SIG-M5 treated with dmso at 0.1 percent for 504 hours (cell line): ENCODE measurements around the gene NPB.
"Not testable (repeated sequence)": the region's sequence is repeated elsewhere in the genome, so short reads cannot be mapped to it uniquely, and the experiment has no call there.

Source experiments
- DNase-seq: peaks from one replicate; lab custom pipeline; 2025; ENCODE audit not compliant: unreplicated experiment; lab: John Stamatoyannopoulos, UW

Gene NPB

DNA sequence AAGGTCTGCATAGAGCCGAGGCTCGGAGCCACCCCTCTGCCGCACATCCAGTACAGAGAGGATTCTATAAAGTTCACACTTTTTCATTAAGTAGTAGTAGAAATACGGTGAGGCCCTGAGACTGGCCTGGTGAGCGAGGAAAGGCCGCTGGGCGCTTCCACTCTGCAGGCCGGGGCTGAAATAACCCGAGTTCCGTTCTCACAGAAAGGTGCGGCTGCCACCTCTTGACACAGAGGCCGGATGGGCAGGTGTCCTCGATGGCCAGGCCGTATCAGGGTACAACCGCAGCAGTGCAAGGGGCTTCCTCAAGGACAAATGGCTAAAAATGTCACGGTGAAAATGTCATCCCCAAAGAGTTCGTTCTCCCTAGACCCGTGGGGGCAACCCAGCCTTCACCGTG is 9.9 kb downstream of the NPB start:
- DNase-seq, result no peak

GRCh38 chr17:81912441-81913309 is 10.6 kb downstream of the NPB start:
- no peak for DNase-seq

- DNase-seq, result no peak
These were observed 11.5 kb downstream of the NPB start for GRCh38 chr17:81913394-81914102.

DNA sequence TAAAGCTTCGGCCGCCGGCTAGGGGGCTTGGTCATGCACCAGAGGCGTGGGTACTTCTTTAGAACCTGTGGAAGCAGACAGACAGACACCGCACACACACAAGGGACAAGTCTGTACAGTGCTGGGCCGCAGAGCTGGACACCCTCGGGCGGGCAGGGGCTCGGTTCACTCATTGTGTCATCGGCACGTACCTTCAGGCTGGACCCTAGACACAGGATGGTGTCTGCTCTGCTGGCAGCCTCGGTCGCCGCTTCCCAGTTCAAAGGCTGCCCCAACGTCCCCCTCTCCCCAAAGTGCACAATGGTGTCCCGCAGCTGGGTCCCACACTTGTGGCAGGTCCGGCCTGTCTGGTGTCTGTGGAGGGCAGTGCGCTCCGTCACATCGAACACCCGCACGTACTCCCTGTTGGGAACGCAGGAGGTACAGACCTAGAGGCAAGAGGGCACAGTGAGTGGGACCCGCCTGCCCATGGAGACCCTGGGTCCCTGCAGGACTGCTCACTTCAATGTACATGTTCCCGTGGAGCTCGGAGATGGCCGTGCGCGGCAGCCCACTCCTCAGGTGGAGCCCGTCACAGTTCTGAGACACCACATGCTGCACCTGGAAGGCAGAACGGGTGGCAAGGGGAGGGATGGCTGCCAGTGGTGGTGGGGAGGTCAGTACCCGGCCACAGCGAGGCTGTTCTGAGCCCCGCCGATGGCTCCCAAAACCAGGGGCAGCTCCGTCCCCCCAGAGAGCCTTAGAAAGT is 12.2 kb downstream of the NPB start:
- no peak for DNase-seq

DNA sequence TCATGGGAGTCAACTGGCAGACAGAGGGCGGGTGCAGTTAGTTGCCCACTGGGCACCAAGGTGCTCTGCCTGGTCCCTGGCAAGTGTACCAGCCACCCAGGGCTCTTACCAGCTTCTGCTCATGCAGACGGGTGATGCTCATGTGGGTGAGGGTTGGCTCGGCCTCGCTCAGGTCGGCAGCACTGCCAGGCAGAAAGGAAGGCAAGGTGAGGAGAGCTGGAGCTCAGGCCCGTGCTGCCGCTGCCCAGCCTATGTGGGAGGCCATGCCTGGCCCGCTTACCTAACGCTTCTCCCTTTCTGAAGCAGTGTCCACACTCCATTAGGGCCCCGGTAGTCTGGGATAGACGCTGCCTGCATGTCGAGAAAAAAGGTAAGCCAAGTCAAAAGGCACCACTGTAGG is 13.3 kb downstream of the NPB start:
- DNase-seq, result no peak

GRCh38 chr17:81916234-81917001 is 14.4 kb downstream of the NPB start:
- peak; percentile 70 for DNase-seq

- DNase-seq, result peak; percentile 78
These were observed 15.7 kb downstream of the NPB start, which contains the start of gene SIRT7 for GRCh38 chr17:81917565-81918332. Gene SIRT7 (minus strand): TSS chr17:81918176. CDS start chr17:81918131, 45 bp downstream.

- DNase-seq, result not testable (repeated sequence)
These were observed 16.3 kb downstream of the NPB start for GRCh38 chr17:81918333-81918669.

DNA sequence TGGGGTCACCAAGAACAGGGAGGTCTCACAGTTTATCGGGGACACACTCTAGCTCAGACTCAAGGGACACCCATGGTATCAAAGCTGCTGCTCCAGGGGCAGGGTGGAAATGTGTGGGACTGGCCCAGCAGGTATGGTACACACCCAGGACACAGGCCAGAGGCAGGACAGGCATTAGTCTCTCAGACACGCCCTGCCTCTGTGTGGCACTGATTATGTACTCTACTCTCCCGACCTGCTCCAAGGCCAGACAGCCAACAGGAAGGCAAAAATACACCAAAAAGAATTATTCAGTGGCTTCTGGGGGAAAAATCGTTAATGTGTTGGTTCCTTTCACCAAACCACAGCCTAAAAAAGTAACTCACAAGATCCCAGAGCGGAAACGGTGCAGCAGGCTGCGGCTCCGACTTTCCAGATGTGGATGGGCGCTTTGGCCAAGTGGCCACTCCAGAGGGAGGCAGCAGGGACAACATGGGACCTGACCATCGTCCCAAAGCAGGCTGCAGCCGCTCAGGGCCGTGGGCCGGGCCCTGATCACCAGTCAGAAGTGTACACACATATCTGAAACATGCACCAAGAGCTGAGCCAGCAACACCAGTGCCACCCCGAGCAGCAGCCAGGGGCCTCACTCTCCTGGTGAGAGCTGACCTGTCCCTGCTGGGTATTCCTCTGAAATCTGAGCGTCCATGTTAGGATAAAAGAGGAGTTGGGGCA is 17.0 kb downstream of the NPB start:
- DNase-seq, result peak; percentile 66

DNA sequence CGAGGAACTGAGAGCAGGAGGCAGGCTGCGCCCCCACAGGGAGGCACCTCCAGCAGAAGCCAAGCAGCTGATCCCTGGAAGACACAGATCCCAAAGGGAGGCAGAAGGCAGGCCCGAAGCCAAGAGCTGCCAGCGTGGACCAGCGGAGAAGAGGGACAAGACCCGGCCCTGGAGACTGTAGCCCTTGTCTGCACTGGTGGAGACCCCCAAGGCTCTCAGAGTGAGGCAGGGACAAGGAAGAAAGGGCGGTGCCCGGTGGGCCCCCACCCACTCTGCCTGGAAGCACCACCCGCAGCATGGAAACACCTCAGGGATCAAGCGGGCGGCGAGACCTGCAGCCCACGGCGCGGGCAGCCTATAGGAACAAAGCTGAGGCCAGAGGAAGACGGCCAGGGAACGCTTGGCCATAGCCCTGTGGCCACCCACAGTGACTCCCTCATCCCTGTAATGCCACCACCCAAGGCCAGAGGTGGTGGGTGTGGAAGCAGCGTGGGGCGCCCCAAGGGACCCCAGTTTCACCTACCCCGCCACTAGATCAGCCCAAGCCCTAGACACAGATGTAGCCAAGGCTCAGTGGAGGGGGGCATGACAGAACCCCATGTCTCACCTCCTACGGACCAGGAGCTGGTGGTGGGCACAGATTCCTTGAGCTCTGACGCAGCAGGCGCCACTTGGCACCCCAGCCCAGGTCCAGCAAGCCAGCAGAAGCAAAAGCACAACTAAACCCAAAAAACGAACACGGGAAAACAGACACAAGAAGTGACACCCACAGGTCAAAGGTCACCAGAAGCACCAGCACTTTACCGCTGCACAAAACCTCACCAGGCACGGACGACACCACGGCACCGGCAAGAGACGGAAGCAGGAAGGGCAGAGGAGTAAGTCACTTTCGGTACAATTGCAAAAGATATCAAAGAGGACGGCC is 18.8 kb downstream of the NPB start:
- peak; percentile 93 for DNase-seq

GRCh38 chr17:81921537-81921862 is 19.5 kb downstream of the NPB start:
- DNase-seq, result no peak

- DNase-seq, result peak; percentile 73
These were observed 20.0 kb downstream of the NPB start for GRCh38 chr17:81921996-81922565.

DNA sequence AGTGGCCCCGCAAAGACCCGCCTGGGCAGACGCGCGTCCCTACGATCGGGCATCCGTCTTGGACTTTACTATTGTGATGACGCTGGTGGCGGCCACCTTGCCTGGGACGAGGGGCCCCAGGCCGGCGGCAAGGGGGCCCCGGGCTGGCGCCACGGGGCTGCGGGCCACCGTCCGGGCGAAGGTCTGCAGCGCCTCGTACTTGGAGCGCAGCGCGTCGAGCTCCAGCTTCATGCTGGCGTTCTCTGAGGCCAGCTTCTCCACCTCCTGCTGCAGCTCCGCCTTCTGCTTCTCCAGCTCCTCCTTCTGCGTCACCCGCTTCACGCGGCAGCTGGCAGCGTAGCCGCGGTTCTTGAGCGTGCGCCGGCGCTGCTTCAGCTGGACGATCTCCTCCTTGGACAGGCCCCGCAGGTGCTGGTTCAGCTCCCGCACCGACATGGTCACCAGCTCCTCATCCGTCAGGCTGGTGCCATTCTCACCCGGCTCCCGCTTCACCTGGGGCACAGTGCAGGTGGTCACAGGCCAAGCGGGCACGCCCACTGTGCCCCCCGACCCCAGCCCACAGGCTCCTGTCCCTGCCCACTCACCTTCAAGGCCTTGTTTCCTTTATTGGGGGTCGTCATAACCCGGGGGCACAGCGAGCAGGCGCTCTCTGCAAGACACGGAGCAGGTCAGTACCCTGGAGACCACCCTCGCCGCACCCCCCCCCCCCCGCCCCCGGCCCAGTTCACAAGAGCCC is 20.7 kb downstream of the NPB start:
- DNase-seq, result peak; percentile 83

DNA sequence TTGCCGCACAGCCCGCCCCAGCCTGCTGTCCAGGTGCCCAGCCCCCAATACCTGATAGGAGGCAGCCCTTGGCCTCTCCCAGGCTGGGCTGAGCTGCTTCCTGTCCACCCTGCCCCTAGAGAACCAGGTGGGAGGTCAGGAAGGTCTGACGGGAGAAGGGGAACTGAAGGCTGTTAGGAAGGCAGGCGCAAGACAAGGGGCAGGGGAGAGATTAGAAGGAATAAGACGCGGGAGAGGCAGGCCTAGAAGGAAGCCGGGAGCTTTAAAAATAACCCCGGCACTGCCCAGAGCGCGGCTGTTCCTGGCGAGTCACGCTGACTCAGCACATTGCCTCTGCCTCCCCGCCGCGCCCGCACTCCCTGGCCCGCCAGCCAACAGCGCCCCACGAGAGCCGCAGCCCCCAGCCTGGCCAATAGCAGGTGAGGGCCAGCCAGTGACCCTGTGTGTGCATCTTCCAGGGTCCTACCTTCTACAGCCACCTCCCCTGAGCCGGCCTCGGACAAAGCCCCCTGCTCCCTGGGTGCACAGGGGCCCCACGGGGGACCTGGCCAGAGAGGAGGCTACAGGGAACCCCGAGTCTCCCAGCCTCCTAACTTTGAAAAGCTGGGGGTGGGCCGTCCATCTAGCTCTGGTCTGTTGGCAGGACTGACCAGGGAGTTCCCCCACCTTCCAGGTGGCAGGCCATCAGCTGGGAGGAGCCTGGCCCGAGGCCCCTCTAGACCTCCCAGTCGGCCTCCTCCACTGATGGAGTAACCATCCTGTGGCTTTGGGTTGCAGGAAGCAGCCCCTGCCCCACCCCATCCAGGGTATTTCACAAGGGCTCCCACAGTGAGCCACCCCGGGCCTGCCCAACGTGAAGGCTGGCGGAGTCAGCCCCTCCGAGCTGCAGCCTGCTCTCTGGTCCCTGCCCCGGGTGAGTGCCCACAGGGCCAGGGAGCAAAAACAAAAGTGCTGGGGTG is 21.5 kb downstream of the NPB start:
- DNase-seq, result peak; percentile 96

DNA sequence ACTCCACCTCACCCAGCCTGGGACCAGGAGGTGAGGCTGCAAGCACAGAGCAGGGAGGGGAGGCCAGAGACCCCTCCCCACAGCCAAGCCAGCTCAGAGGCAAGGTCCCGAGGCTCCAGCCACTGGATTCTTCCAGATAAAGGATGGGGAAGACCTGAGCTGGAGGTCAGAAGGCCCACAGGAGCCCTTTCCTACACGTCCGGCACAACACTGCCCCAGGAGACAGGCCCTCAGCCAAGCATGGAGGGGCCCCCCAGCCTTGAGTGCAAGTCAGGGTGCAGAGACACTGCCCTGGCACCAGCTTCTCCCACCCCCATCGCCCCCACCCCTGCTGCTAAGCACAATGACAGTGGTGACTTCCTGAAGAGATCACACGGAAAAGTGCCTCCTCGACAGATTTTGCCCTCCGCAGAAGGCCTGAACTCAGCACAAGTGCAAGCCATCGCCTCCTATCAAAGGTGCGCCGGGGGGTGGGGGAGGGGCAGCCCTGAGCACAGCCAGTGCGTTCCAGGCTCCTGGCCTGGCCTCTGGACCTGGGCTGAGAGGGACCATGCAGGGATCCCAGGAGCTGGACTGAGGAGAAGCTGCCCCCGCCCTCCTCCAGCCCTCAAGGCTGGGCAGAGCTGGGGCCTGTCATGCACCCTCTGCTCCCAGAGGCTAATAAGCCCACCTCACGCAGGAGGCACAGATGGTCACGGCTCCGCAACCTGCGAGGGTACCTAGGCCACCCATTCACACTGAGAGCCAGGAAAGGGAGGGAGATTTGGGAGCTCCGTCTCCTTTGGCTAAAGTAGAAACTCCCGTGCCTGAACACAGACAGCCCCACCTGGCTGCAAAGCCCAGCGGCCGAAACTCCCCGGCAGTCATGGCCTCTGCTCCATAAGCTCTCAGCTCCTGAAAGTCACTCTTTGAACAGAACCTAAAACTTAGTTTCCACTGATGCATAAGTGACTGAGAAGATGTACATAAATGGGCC is 22.8 kb downstream of the NPB start:
- DNase-seq, result peak; percentile 44
